ENCODE results near the gene VWF.

VWF gene

GRCh38 chr12:6074979-6075585, 49.4 kb downstream of the VWF start:
- ChIA-PET POLR2A (ENCODE audit: low non-redundant PET) (no interaction called here), CTCF (no interaction called here)
- TF ChIP-seq CTCF (conservative IDR thresholded peaks at IDR 0.05; ENCODE audit: low read depth) = no peak
- H3K27ac ChIP-seq = no peak overlapping the region
- no peak for DNase-seq (ENCODE audit: low spot score)

DNA sequence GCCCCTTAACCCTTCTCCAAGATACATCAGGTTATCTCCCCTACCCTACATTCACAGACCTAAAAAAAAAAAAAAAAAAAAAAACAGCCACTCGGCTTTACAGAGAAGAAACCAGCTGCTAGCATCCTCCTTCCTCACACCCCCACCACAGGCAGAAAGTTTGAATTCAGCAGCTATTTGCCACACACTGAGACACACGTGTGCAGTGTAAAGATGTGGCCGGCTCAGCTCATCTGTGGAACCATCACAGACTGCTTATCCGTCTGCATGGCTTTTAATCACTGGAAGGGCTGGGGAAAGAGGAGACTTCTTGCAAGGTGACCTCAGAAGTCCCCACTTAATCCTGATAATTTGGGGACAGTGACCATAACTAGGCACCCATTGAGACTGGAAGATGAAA, 50.0 kb downstream of the VWF start:
- POLR2A ChIA-PET (ENCODE audit: low non-redundant PET) = no interaction called here

GRCh38 chr12:6073426-6073825, 51.0 kb downstream of the VWF start:
- no peak for TF ChIP-seq CTCF (conservative IDR thresholded peaks at IDR 0.05; ENCODE audit: low read depth)
- H3K27ac ChIP-seq = no peak overlapping the region
- POLR2A ChIA-PET (ENCODE audit: low non-redundant PET) = no interaction called here
- no peak for DNase-seq (ENCODE audit: low spot score)
- CTCF ChIA-PET = no interaction called here

More for the DNA sequence above, 50.0 kb downstream of the VWF start:
- no peak for TF ChIP-seq CTCF (conservative IDR thresholded peaks at IDR 0.05; ENCODE audit: low read depth)
- DNase-seq (ENCODE audit: low spot score) = no peak
- H3K27ac ChIP-seq = no peak overlapping the region
- CTCF ChIA-PET = no interaction called here

GRCh38 chr12:6072302-6072752, 52.1 kb downstream of the VWF start:
- H3K27ac ChIP-seq = no peak overlapping the region
- no peak for TF ChIP-seq CTCF (conservative IDR thresholded peaks at IDR 0.05; ENCODE audit: low read depth)
- ChIA-PET CTCF (interaction anchor here (1.1 kb wide), 1 partner anchor 73 kb away, joined by 3 read pairs; no protein-coding TSS in a partner anchor), POLR2A (ENCODE audit: low non-redundant PET) (no interaction called here)
- no peak for DNase-seq (ENCODE audit: low spot score)

- TF ChIP-seq CTCF (conservative IDR thresholded peaks at IDR 0.05; ENCODE audit: low read depth) = no peak
- DNase-seq (ENCODE audit: low spot score) = no peak
- no peak overlapping the region for H3K27ac ChIP-seq
- ChIA-PET CTCF (interaction anchor here (1.1 kb wide), 1 partner anchor 74 kb away, joined by 3 read pairs; no protein-coding TSS in a partner anchor), POLR2A (ENCODE audit: low non-redundant PET) (no interaction called here)
Observed at GRCh38 chr12:6071589-6071988, 52.9 kb downstream of the VWF start.

DNA sequence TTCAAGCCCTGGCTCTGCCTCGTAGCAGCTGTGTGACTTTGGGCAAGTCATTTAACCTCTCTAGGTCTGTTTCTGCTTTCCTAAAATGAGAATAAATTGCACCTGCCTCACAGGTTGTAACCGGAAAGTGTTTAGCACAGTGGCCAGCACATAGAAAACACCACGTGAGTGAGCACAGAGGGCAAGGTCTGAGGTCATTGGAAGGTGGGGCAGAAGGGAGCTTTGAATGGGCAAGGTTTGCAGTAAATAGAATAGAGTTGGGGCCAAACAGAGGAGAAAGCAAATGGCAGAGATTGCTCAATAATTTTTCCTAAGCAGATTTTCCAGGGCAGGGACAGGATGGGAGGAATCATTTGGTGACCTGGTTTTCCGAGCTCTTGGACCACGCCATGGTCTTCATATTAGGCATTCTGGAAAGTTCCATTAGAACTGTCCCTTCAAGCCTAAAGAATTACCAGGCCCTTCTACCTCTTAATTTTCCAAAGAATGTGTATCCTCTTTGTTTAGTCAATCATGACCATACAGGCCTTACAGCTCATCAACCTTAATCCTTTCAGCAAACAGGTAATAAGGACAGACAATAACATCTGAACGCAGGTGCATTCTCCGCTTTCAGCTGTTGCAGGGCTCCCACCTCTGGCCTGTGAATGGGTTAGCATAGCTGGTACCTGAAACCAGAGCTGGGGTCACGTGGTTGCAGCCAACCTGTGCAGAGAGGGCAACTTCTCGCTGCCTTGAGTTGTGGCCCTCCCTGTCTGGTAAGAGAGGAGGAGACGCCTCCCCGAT, 53.8 kb downstream of the VWF start:
- POLR2A ChIA-PET (ENCODE audit: low non-redundant PET) = no interaction called here

More for the DNA sequence above, 53.8 kb downstream of the VWF start:
- no peak overlapping the region for H3K27ac ChIP-seq
- CTCF ChIA-PET = interaction anchor here (1.1 to 1.6 kb wide), 2 partner anchors 75 to 214 kb away, joined by 3 to 4 read pairs; no protein-coding TSS in a partner anchor
- DNase-seq (ENCODE audit: low spot score) = no peak
- no peak for TF ChIP-seq CTCF (conservative IDR thresholded peaks at IDR 0.05; ENCODE audit: low read depth)

Data from RWPE1 (cell line).